ENCODE measurements around the gene ZBTB7C. TPM values are rescaled to one million over a fixed set of nuclear protein-coding genes. Genes with fewer than 3 reads are reported as not detected.

ZBTB7C gene
- total RNA-seq, 4 donors from 2014 or later: 38.2 to 92.3 (median 52.4) TPM

DNA sequence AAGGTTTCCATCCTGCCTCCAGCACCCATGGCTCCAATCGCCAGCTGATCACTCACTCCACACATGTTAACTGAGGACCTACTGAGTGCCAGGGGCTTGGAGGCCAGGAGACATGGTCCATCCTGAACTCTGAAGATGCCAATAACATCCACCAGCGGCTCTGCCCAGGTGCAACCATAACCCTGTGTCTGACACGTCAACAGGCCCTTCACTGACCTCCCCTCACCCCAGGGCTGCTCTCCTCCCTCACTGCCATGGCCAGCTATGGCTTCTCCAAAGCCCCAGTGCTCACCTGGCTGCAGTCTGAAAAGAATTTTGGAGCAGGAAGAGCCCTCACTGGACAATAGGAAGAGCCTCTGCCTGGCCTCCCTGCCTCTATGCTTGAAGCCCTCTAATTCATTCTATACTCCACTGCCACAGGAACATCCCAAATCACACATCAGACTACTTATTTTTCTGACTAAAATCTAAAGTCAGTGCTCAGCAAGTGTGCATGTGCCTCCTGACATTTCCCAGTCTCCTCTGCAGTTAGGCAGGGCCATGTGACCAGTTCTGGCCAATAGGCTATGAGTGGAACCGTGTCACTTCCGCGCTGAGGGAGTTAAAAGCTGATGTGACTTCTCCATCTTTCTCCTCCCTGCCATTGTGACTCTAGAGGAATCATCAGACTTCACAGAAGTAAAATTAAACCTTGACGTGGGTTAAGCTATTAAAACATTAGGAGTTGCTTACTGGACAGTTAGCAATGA is 37.2 kb downstream of the ZBTB7C start:
- intact Hi-C loops (cut with DNase I): no loop called here
- 93% methylated on average over 6 to 7 of the region's 7 CpGs for WGBS, 2 donors
- DNase-seq: no peak
- peaks cover 7 to 22% (median 11%) of the 10 kb centered on the region in 3 donors for H3K4me1 ChIP-seq
- no peak overlapping the region for H3K27ac ChIP-seq
- no peaks in the 10 kb centered on the region for H3K27me3 ChIP-seq
- no peaks in the 10 kb centered on the region for H3K36me3 ChIP-seq
- H3K9me3 ChIP-seq: no peaks in the 10 kb centered on the region
- TF ChIP-seq POLR2A (IDR thresholded peaks at IDR 0.05): no peak
- TF ChIP-seq, protein P1, sequence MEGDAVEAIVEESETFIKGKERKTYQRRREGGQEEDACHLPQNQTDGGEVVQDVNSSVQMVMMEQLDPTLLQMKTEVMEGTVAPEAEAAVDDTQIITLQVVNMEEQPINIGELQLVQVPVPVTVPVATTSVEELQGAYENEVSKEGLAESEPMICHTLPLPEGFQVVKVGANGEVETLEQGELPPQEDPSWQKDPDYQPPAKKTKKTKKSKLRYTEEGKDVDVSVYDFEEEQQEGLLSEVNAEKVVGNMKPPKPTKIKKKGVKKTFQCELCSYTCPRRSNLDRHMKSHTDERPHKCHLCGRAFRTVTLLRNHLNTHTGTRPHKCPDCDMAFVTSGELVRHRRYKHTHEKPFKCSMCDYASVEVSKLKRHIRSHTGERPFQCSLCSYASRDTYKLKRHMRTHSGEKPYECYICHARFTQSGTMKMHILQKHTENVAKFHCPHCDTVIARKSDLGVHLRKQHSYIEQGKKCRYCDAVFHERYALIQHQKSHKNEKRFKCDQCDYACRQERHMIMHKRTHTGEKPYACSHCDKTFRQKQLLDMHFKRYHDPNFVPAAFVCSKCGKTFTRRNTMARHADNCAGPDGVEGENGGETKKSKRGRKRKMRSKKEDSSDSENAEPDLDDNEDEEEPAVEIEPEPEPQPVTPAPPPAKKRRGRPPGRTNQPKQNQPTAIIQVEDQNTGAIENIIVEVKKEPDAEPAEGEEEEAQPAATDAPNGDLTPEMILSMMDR (IDR thresholded peaks at IDR 0.05): no peak
- no peak overlapping the region for H3K4me3 ChIP-seq

DNA sequence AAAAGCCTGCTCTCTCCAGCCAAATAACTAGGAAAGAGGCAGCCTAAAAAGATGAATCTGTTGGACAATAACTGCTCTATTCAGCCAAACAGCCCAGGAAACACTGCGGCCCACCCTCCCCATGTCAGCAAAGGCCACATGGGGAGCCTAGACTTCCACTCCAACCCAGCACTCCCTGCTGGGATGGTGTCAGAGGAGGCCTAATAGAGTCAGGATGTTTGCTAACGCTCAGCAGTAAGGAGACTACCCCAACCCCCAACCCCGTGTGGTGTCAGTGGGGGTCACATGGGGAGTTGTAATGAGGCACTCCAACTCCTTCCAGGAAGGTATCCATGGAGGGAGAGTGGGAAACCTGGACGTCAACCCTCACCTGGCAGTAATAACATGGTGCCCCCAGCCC is 41.6 kb downstream of the ZBTB7C start:
- H3K9me3 ChIP-seq: peaks cover 0 to 6% (median 0%) of the 10 kb centered on the region in 3 donors
- H3K27me3 ChIP-seq: no peaks in the 10 kb centered on the region
- no peaks in the 10 kb centered on the region for H3K4me1 ChIP-seq
- 85 to 88% methylated on average over 2 to 4 of the region's 4 CpGs for WGBS, 2 donors
- no peak for DNase-seq
- no peak overlapping the region for H3K27ac ChIP-seq
- no peaks in the 10 kb centered on the region for H3K36me3 ChIP-seq
- H3K4me3 ChIP-seq: no peak overlapping the region
- TF ChIP-seq, protein P1 (IDR thresholded peaks at IDR 0.05): no peak
- no peak for TF ChIP-seq POLR2A (IDR thresholded peaks at IDR 0.05)
- intact Hi-C loops (cut with DNase I): no loop called here

DNA sequence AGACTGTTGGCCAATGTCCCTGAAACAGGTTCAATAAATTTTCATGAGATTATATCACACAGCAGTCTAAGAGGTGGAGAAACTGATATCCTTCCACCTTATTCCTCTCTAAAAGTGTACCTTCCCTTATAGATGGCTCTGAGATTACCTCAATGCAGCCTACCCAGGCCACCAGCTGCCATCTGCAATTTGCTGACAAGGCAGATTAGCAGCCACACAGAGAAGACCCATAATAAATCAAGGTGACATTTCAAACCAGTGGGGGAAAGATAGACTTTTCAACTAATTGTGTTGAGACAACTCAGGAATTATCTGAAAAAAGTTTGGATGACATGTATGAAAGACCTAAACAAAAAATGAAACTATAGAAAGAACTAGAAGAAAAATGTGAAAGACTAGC is 43.2 kb downstream of the ZBTB7C start:
- TF ChIP-seq POLR2A (IDR thresholded peaks at IDR 0.05): no peak
- TF ChIP-seq, protein P1 (IDR thresholded peaks at IDR 0.05): no peak
- DNase-seq: no peak
- Histone ChIP-seq H3K9me3 (peaks cover 0 to 6% (median 0%) of the 10 kb centered on the region in 3 donors), H3K27me3 (no peaks in the 10 kb centered on the region), H3K4me3 (no peak overlapping the region), H3K4me1 (peaks cover 0 to 7% (median 5%) of the 10 kb centered on the region in 3 donors), H3K36me3 (no peaks in the 10 kb centered on the region), H3K27ac (no peak overlapping the region)
- intact Hi-C loops (cut with DNase I): no loop called here

DNA sequence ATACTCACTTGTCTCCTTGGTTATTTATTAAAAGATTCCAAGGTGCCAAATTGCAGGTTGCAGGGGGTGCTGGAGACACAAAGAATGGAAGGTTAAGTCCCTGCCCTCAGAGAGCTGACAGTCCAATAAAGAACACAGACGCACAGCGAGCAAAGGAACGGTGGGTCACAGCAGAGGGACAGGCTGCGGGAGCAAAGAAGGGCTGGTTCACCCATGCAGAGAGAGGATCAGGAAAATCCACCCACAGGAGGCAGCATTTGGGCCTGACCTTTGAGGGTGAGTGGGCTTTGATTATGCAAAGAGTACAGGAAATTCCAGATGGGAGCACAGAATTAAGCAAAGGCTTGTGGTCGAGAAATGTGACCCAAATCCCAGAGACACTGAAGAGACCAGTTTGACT is 45.0 kb downstream of the ZBTB7C start:
- Histone ChIP-seq H3K27me3 (no peaks in the 10 kb centered on the region), H3K9me3 (peaks cover 0 to 6% (median 0%) of the 10 kb centered on the region in 3 donors), H3K36me3 (no peaks in the 10 kb centered on the region), H3K4me3 (no peak overlapping the region), H3K27ac (no peak overlapping the region), H3K4me1 (peaks cover 0 to 7% (median 5%) of the 10 kb centered on the region in 3 donors)
- intact Hi-C loops (cut with DNase I): no loop called here
- TF ChIP-seq, protein P1 (IDR thresholded peaks at IDR 0.05): no peak
- no peak for TF ChIP-seq POLR2A (IDR thresholded peaks at IDR 0.05)
- 92 to 94% methylated on average over 5 of the region's 5 CpGs for WGBS, 2 donors
- no peak for DNase-seq

DNA sequence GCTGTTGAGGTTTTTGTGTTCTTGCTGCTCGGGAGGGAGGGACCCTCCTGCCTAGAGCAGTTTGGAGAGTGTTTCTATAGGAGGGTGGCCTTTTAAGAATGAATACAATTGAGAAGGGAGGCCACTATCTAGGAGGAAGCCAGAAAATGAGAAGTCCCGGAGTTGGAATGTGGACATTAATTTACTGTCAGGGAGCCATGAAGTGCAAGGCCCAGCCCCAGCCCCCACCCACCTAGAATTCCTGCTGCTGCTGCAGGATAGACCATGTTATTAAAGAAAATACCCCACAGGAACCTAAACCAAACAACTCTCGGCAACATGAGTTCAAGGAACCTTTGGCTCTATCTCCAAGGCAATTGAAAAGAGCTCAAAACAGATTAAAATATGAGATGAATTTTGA is 46.0 kb downstream of the ZBTB7C start:
- intact Hi-C loops (cut with DNase I): no loop called here
- Histone ChIP-seq H3K4me1 (peaks cover 0 to 7% (median 5%) of the 10 kb centered on the region in 3 donors), H3K27me3 (no peaks in the 10 kb centered on the region), H3K27ac (no peak overlapping the region), H3K4me3 (no peak overlapping the region), H3K9me3 (peaks cover 0 to 6% (median 0%) of the 10 kb centered on the region in 3 donors), H3K36me3 (no peaks in the 10 kb centered on the region)
- 44 to 61% methylated on average over 3 of the region's 3 CpGs for WGBS, 2 donors
- TF ChIP-seq POLR2A (IDR thresholded peaks at IDR 0.05): no peak
- TF ChIP-seq, protein P1 (IDR thresholded peaks at IDR 0.05): no peak
- DNase-seq: no peak

Data from esophagus squamous epithelium (tissue), 5 donors.